ENCODE data around the gene APBB2.

Gene APBB2

DNA sequence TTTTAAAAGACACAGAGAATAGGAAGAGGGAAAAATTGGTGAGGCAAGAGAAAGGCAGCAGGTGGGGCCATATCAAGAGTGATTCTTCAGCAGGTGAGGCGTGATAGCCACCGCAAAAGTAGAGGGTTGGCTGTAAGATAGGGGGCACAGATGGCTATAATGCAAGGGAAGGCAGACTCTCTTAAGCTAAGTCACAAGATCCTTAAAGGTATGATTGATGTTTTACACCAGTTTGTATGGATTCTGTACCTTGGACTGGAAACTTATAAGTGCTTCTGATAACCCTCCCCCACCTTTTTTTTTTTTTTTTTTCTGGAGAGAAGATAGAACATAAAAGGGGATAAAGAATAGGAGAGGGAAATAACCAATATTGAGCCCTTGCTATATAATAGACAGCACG, 424.6 kb downstream of the APBB2 start:
- DNase-seq = no peak

DNA sequence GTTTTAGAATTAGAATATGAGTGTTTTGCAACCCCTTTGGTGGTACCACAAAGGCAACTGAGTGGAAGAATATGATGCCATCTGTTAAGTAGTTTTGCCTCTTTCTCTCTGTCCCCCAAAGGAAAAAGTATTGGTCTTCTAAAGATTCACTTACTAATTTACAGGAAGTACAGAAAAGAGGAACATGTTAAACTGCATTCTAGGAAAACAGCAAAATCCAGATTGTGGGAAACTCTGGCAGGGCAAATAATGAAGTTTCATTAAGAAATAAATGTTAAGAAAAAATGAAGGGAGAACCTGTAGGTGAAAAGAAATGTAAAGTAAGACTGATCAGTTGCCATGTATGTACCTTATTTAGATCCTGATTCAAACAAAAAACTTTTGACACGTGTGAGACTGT, 425.3 kb downstream of the APBB2 start:
- no peak for DNase-seq

DNA sequence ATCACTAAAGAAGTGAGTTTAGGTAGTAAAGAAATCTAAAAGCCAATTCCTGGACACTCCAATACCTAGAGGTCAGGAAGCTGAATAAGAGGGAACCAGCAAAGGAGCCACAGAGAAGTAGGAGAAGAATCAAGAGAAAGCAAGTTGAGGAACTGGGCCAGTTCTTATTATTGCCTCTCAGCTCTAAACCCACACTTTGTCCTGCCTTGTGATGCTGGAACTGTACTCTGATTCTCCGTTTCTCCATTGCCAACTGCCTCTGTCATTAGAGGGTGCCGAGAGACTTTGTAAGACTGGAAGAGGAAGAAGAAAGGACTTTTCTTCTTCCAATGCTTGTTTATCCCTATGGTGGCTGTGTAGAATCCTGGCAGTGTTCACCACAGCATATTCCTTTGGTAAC, 426.0 kb downstream of the APBB2 start:
- no peak for DNase-seq

DNA sequence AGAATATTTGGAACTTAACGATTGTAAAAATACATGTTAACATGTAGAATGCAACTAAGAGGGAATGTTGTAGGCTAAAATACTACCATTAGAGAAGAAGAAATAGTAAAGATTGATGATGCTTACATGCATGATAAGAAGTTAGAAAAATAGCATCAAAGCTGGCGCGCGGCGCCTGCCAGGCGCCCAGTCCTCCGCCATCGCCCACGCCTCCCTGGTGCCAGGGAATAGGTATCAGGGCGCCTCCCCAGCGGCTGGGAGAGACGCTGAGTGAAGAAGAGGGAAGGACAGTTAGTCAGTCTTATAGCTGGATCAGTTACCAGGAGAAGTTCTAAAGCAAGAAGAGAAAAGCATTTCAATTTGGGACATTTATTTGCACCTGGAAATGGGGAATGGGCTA, 428.6 kb downstream of the APBB2 start:
- DNase-seq = no peak

DNA sequence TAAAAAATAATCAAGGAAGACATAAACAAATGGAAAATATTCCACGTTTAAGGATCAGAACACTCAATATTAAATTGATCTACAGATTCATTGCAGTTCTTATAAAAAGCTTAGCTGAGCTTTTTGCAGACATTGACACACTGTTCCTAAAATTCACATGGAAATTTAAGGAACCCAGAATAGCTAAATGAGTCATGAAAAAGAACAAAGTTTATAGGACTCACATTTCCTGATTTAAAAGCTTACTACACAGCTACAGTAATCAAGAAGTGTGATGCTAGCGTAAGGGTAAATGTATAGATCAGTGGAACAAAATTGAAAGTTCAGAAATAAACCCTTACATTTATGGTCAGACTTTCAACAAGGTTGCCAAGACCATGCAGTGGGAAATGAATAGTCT, 431.5 kb downstream of the APBB2 start:
- DNase-seq = no peak

DNA sequence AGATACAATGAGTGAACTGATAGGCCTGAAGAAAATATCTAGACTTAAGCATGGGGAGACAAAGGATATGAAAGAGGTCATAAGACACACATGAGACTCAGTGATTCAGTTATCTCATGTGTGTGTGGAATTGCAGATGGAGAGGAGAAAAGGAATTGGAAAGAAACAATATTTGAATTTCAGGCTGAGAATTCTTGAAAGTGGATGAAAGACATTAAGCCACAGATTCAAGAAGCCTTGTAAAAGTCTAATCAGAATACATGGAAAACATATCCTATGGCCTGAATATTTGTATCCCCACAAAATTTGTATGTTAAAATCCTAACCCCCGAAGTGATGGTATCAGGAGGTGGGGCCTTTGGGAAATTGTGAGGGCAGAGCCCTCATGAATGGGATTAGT, 436.3 kb downstream of the APBB2 start:
- no peak for DNase-seq

DNA sequence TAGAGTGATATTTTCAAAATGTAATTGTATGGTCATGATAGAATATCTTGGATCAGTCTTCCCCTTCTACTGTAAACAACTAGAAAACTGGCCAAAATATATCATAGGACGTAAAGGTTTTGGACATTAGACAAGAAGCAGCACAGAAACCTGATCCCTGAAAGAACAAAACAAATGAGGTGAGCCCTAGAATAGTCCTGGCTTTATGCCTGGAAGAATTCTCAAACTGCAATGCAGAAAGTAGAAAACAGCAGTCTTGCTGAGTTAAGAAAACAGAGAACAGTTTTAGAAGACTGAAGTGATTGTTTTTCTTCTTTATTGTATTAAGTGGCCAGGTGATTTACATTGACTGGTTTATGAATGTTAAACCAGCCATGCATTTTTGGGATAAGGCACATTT, 445.1 kb downstream of the APBB2 start:
- DNase-seq = no peak

DNA sequence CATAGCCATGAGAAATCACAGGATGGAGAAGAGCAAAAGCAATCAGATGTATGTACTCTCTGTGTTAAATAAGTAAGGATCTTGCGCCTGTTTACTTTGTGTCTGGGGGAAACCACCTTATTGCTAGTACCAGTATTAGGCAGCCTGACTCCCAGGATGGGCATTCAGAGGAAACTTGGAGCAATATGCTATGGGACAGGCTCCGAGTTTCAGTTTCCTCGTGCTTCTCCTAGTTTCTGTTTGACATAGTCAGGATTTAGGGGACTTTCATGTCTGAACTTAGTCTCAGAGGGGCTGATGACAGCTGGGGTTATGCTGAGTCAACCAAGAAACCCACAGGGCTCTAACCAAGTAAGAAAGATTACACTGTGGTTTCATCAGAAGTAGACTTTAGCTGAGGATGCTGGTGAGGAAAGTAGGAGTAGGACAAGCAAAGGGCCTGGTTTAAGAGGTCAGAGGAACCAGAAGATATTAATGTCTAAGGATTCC, 451.1 kb downstream of the APBB2 start:
- no peak for DNase-seq
